ENCODE results near the gene ST3GAL3.

GRCh38 chr1:43961692-43962091 is 254.4 kb downstream of the ST3GAL3 start:
- no peak for TF ChIP-seq POLR2A (IDR thresholded peaks at IDR 0.05)
- TF ChIP-seq, protein P1, sequence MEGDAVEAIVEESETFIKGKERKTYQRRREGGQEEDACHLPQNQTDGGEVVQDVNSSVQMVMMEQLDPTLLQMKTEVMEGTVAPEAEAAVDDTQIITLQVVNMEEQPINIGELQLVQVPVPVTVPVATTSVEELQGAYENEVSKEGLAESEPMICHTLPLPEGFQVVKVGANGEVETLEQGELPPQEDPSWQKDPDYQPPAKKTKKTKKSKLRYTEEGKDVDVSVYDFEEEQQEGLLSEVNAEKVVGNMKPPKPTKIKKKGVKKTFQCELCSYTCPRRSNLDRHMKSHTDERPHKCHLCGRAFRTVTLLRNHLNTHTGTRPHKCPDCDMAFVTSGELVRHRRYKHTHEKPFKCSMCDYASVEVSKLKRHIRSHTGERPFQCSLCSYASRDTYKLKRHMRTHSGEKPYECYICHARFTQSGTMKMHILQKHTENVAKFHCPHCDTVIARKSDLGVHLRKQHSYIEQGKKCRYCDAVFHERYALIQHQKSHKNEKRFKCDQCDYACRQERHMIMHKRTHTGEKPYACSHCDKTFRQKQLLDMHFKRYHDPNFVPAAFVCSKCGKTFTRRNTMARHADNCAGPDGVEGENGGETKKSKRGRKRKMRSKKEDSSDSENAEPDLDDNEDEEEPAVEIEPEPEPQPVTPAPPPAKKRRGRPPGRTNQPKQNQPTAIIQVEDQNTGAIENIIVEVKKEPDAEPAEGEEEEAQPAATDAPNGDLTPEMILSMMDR (IDR thresholded peaks at IDR 0.05 in 4 of 5, conservative IDR thresholded peaks at IDR 0.05 in 1 of 5): no peak
